HEK293 (cell line): Measurements from ENCODE around the gene CNGB1.

Source experiments
- BCL11A ChIP-seq: fragments of 450-650 bp; formaldehyde crosslinking; IDR thresholded peaks from 2 replicates; pipeline ENCODE4 v1.5.1; 2016; ENCODE audit warnings: low read depth, missing biosample characterization, missing genetic modification characterization
- ZNF830 ChIP-seq: fragments of 450-650 bp; IDR thresholded peaks from 2 replicates; pipeline ENCODE4 v1.5.0; 2018; ENCODE audit warnings: missing biosample characterization, missing genetic modification characterization, low read depth, mild to moderate bottlenecking, moderate library complexity
- TF ChIP-seq, protein P1 (sequence below): fragments of 450-650 bp; formaldehyde crosslinking; IDR thresholded peaks from 2 replicates; pipeline ENCODE4 v1.5.1; 2016; ENCODE audit warnings: missing biosample characterization, missing genetic modification characterization
- TF ChIP-seq, protein P2 (sequence below): fragments of 450-650 bp; formaldehyde crosslinking; IDR thresholded peaks from 2 replicates; pipeline ENCODE4 v1.5.1; 2016; ENCODE audit warnings: missing biosample characterization, missing genetic modification characterization
- TF ChIP-seq, protein P3 (sequence below): fragments of 450-650 bp; formaldehyde crosslinking; IDR thresholded peaks from 2 replicates; pipeline ENCODE4 v1.5.1; 2016; ENCODE audit warnings: missing biosample characterization, missing genetic modification characterization, low read depth

DNA sequence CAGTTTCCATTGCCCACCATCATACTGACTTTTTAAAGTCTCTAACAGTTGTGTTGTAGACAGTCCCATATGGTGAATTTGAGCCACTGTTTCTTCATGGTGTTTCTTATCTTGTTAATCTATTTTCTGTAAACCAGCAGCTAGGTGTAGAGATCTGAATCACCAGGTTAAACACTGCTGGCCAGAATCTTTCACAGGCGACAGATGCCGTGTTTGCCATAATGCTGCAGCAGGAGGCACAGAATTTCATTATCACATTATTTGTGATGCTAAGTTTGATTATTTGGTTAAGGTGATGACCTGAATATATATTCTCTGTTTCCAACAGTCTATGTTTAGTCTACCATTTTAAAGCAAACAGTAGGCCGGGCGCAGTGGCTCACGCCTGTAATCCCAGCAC lies 11.5 kb upstream of the CNGB1 start:
- TF ChIP-seq, protein P1, sequence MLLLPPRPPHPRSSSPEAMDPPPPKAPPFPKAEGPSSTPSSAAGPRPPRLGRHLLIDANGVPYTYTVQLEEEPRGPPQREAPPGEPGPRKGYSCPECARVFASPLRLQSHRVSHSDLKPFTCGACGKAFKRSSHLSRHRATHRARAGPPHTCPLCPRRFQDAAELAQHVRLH (tag by site-specific recombination) = no peak
- TF ChIP-seq BCL11A (tag by site-specific recombination) = no peak
- no peak for TF ChIP-seq ZNF830
- TF ChIP-seq, protein P2, sequence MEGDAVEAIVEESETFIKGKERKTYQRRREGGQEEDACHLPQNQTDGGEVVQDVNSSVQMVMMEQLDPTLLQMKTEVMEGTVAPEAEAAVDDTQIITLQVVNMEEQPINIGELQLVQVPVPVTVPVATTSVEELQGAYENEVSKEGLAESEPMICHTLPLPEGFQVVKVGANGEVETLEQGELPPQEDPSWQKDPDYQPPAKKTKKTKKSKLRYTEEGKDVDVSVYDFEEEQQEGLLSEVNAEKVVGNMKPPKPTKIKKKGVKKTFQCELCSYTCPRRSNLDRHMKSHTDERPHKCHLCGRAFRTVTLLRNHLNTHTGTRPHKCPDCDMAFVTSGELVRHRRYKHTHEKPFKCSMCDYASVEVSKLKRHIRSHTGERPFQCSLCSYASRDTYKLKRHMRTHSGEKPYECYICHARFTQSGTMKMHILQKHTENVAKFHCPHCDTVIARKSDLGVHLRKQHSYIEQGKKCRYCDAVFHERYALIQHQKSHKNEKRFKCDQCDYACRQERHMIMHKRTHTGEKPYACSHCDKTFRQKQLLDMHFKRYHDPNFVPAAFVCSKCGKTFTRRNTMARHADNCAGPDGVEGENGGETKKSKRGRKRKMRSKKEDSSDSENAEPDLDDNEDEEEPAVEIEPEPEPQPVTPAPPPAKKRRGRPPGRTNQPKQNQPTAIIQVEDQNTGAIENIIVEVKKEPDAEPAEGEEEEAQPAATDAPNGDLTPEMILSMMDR (tag by site-specific recombination) = no peak
- TF ChIP-seq, protein P3, sequence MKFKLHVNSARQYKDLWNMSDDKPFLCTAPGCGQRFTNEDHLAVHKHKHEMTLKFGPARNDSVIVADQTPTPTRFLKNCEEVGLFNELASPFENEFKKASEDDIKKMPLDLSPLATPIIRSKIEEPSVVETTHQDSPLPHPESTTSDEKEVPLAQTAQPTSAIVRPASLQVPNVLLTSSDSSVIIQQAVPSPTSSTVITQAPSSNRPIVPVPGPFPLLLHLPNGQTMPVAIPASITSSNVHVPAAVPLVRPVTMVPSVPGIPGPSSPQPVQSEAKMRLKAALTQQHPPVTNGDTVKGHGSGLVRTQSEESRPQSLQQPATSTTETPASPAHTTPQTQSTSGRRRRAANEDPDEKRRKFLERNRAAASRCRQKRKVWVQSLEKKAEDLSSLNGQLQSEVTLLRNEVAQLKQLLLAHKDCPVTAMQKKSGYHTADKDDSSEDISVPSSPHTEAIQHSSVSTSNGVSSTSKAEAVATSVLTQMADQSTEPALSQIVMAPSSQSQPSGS (tag by site-specific recombination) = no peak
